WTC11 (cell line): ENCODE data around the gene KRTAP19-7.

Experiments used
- CREM ChIP-seq: sonication (generic); formaldehyde crosslinking; IDR thresholded peaks from 2 replicates; pipeline ENCODE4 v1.8.1; 2022; ENCODE audit warnings: mild to moderate bottlenecking, missing genetic modification reagents, moderate library complexity
- CTCF ChIP-seq: fragments of 200-600 bp; IDR thresholded peaks from 2 replicates; pipeline ENCODE4 v1.8.0; 2022; ENCODE audit warnings: antibody characterized with exemption
- ESRRA ChIP-seq: sonication (generic); formaldehyde crosslinking; IDR thresholded peaks from 2 replicates; pipeline ENCODE4 v1.8.1; 2022; ENCODE audit warnings: mild to moderate bottlenecking, missing genetic modification reagents, borderline replicate concordance
- ETV6 ChIP-seq: sonication (generic); formaldehyde crosslinking; IDR thresholded peaks from 2 replicates; pipeline ENCODE4 v1.8.1; 2022; ENCODE audit warnings: mild to moderate bottlenecking, missing genetic modification reagents
- FOXJ3 ChIP-seq: sonication (generic); formaldehyde crosslinking; IDR thresholded peaks from 2 replicates; pipeline ENCODE4 v1.9.0; 2021; ENCODE audit warnings: missing genetic modification reagents, mild to moderate bottlenecking, borderline replicate concordance
- HMGXB4 ChIP-seq: sonication (generic); formaldehyde crosslinking; IDR thresholded peaks from 2 replicates; pipeline ENCODE4 v1.8.1; 2023; ENCODE audit warnings: mild to moderate bottlenecking, moderate library complexity, missing genetic modification reagents
- NFYB ChIP-seq: sonication (generic); formaldehyde crosslinking; conservative IDR thresholded peaks from 2 replicates; pipeline ENCODE4 v1.8.0; 2022; ENCODE audit warnings: low read depth, missing genetic modification reagents
- NR2C2 ChIP-seq: sonication (generic); formaldehyde crosslinking; IDR thresholded peaks from 2 replicates; pipeline ENCODE4 v1.8.0; 2022; ENCODE audit warnings: mild to moderate bottlenecking, missing genetic modification reagents
- TEAD4 ChIP-seq: sonication (generic); formaldehyde crosslinking; IDR thresholded peaks from 2 replicates; pipeline ENCODE4 v1.8.0; 2022; ENCODE audit warnings: mild to moderate bottlenecking, missing genetic modification reagents
- ZBTB43 ChIP-seq: sonication (generic); formaldehyde crosslinking; IDR thresholded peaks from 2 replicates; pipeline ENCODE4 v1.8.1; 2023; ENCODE audit warnings: mild to moderate bottlenecking, missing genetic modification reagents
- ZNF121 ChIP-seq: sonication (generic); formaldehyde crosslinking; IDR thresholded peaks from 2 replicates; pipeline ENCODE4 v1.8.0; 2023; ENCODE audit warnings: missing genetic modification reagents
- ZNF263 ChIP-seq: sonication (generic); formaldehyde crosslinking; IDR thresholded peaks from 2 replicates; pipeline ENCODE4 v1.8.1; 2022; ENCODE audit warnings: low read depth, mild to moderate bottlenecking, moderate library complexity, missing genetic modification reagents

- no peak for TF ChIP-seq CTCF
- TF ChIP-seq ZNF263: no peak
- no peak for TF ChIP-seq ESRRA
- TF ChIP-seq FOXJ3 (CRISPR knock-in tag): no peak
- TF ChIP-seq HMGXB4 (CRISPR knock-in tag): no peak
- TF ChIP-seq ETV6 (CRISPR knock-in tag): no peak
- TF ChIP-seq ZBTB43 (CRISPR knock-in tag): no peak
- TF ChIP-seq ZNF121 (CRISPR knock-in tag): no peak
- TF ChIP-seq NR2C2: no peak
- TF ChIP-seq TEAD4 (CRISPR knock-in tag): no peak
- TF ChIP-seq NFYB (CRISPR knock-in tag): no peak
- TF ChIP-seq CREM (CRISPR knock-in tag): no peak
These were observed 2.0 kb upstream of the KRTAP19-7 start for GRCh38 chr21:30563072-30563471.
